Fibroblast of pulmonary artery (primary cell): Measurements from ENCODE around the gene ACOX2.

Source experiments
- DNase-seq: peaks from one replicate; pipeline ENCODE4 v3.0.0-alpha.2; 2010; ENCODE audit warnings: low read depth
- H3K4me3 ChIP-seq: replicated peaks from 2 replicates; pipeline ENCODE4 v1.5.1; 2011; ENCODE audit warnings: low read depth, mild to moderate bottlenecking, control low read depth, low read length, moderate library complexity
- CTCF ChIP-seq: IDR thresholded peaks from 2 replicates; pipeline ENCODE4 v1.5.1; 2011; ENCODE audit warnings: mild to moderate bottlenecking, control low read depth, low read length, inconsistent platforms; ENCODE audit errors: missing control alignments

ACOX2 gene

GRCh38 chr3:58572634-58573230, 35.7 kb upstream of the ACOX2 start:
- no peak overlapping the region for H3K4me3 ChIP-seq
- no peak for TF ChIP-seq CTCF
- no peak for DNase-seq

- no peak for DNase-seq
- TF ChIP-seq CTCF: no peak
- H3K4me3 ChIP-seq: no peak overlapping the region
Observed at GRCh38 chr3:58572013-58572633, 35.1 kb upstream of the ACOX2 start.

- no peak for TF ChIP-seq CTCF
- no peak overlapping the region for H3K4me3 ChIP-seq
- DNase-seq: no peak
Observed at GRCh38 chr3:58570851-58571250, 33.9 kb upstream of the ACOX2 start.

- no peak for TF ChIP-seq CTCF
- no peak for DNase-seq
Observed at GRCh38 chr3:58569287-58570001, 32.5 kb upstream of the ACOX2 start.

GRCh38 chr3:58568572-58569286, 31.7 kb upstream of the ACOX2 start:
- TF ChIP-seq CTCF: peak; percentile 89
- peak; percentile 82 for DNase-seq
- no peak overlapping the region for H3K4me3 ChIP-seq

More at GRCh38 chr3:58569287-58570001, 32.5 kb upstream of the ACOX2 start:
- H3K4me3 ChIP-seq: no peak overlapping the region

GRCh38 chr3:58567251-58567515, 30.2 kb upstream of the ACOX2 start:
- no peak for TF ChIP-seq CTCF
- no peak overlapping the region for H3K4me3 ChIP-seq
- DNase-seq: no peak
